Measurements from ENCODE around the gene PRAF2.
A peak's percentile ranks its signal among the peaks of the same experiment; 100 is the strongest.

Gene PRAF2

DNA sequence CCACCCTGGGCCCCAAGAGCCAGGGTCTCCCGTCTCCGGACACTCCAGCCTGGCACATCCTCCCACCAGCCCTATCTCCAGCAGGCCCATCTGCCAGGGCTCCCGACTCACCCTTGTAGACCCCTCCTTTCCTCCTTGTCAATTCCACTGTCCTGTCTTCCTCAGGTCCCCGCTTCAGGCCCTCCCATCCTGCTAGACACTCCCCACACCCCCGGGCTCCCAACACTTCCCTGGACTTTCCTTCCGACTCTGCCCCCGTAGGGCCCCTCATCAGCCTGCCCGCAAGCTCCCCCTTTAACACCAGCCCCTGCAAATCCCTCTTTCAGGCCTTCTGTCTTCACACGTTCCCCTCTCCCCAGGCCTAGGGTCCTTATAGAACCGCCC lies 1.1 kb downstream of the PRAF2 start:
- DNase-seq (ENCODE audit: low spot score) = no peak

GRCh38 chrX:49071877-49072711 lies 1.7 kb downstream of the PRAF2 start:
- DNase-seq (ENCODE audit: low spot score) = no peak

DNA sequence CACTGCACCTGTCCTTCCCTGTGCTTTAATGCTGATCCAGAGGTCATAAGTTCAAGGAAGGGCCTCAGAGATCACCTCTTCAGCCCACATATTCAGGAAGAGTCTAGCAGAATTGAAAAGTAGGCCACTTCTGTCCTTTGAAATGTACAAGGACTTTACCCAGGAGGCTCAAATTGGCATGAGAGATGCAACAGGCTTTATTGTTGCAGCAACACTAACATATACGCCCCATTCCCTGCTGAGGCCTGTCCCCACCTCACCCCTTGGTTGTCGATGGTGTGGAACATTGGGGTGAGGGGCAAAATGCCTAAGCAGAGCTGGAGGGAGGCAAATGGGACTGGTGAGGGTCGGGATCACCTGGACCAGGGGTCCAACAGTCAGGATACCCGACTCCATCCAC lies 2.8 kb downstream of the PRAF2 start:
- DNase-seq (ENCODE audit: low spot score) = no peak

- no peak for DNase-seq (ENCODE audit: low spot score)
Measured at GRCh38 chrX:49069038-49069437, 4.8 kb downstream of the PRAF2 start.

DNA sequence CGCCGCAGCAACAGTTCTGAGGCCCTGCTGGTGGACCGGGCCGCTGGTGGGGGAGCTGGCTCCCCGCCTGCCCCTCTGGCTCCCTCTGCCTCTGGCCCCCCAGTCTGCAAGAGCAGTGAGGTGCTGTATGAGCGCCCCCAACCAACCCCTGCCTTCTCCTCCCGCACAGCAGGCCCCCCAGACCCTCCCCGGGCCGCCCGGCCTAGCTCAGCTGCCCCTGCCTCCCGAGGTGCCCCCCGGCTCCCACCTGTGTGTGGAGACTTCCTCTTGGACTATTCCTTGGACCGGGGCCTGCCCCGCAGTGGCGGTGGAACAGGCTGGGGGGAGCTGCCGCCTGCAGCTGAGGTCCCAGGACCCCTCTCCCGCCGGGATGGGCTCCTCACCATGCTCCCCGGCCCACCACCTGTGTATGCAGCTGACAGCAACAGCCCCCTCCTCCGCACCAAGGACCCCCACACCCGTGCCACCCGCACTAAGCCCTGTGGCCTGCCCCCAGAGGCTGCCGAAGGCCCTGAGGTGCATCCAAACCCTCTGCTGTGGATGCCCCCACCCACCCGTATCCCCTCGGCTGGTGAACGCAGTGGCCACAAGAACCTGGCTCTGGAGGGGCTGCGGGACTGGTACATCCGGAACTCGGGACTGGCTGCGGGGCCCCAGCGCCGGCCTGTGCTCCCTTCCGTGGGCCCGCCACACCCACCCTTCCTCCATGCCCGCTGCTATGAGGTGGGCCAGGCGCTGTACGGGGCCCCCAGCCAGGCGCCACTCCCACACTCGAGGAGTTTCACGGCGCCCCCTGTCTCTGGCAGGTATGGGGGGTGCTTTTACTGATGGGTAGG lies 6.3 kb downstream of the PRAF2 start:
- DNase-seq (ENCODE audit: low spot score) = no peak

DNA sequence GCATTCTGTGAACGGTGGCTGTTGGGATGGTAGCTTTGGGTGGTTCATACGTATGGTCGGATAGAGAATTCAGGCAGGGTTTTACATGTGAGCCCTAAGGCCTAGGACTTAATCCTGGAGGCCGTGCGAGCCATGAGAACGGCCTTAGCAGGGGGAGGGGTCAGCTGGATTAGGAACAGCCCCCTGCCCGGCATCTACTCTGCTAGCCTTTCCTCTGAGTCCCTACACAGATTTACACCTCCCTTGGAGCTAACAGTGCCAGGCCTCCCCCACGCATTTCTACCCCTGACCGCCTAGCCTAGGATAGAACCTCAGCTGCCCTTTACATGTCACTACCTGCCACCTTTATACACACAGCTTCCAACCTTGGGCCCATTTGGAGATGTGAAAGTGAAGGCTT lies 7.1 kb downstream of the PRAF2 start:
- DNase-seq (ENCODE audit: low spot score) = no peak

DNA sequence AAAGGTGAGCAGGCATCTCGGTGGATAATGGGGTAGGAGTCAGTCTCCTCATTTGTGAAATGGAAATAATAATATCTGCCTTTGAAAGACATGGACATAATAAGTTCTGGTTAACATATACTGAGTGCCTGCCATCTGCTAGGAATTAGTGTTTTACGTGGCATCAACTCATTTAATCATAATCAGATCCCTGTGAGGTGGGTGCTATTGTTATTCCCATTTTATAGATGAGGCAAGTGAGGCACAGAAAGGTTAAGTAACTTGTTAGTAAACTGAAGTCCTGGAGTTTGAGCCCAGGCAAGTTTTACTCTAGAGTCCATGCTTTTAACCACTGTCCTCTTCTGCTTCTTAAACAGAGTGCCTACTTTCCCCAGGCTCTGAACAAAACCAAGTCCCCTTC lies 7.5 kb downstream of the PRAF2 start:
- DNase-seq (ENCODE audit: low spot score) = no peak

GRCh38 chrX:49064735-49065134 lies 9.1 kb downstream of the PRAF2 start:
- no peak for DNase-seq (ENCODE audit: low spot score)

DNA sequence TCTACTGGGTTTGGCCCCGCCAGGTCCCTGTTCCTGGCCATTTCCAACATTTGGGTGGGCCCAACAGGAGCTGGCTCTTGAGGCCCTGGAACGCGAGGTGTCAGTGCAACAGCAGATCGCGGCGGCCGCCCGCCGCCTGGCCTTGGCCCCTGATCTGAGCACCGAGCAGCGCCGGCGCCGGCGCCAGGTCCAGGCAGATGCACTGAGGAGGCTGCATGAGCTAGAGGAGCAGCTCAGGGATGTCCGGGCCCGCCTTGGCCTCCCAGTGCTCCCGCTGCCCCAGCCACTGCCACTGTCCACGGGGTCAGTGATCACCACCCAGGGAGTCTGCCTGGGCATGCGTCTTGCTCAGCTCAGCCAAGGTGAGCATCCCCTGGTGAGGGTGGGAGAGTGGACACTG lies 9.5 kb downstream of the PRAF2 start:
- no peak for DNase-seq (ENCODE audit: low spot score)

DNA sequence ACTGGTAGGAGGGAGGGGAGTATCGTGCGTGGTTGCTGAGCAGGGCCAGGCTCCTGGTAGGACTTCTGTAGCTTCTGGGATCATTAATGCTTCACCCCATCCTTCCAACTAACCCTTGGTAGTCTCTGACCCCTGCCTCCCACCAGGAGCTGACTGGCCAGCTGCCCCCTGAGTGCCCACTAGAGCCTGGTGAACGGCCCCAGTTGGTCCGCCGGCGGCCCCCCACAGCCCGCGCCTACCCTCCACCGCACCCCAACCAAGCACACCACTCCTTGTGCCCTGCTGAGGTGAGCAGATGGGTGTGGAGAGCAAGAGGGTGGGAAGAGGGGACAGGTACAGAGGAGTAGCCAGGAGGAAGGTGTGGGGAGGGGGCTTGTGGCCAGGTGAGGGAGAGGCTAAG lies 10.1 kb downstream of the PRAF2 start:
- no peak for DNase-seq (ENCODE audit: low spot score)

- no peak for DNase-seq (ENCODE audit: low spot score)
Measured at GRCh38 chrX:49061916-49062315, 11.9 kb downstream of the PRAF2 start.

GRCh38 chrX:49061490-49061889 lies 12.3 kb downstream of the PRAF2 start:
- DNase-seq (ENCODE audit: low spot score) = no peak

- DNase-seq (ENCODE audit: low spot score) = no peak
Measured at GRCh38 chrX:49060914-49061313, 12.9 kb downstream of the PRAF2 start.

GRCh38 chrX:49059681-49060085 lies 14.1 kb downstream of the PRAF2 start:
- no peak for DNase-seq (ENCODE audit: low spot score)

- no peak for DNase-seq (ENCODE audit: low spot score)
Measured at GRCh38 chrX:49059201-49059600, 14.6 kb downstream of the PRAF2 start.

GRCh38 chrX:49058794-49059193 lies 15.0 kb downstream of the PRAF2 start, which contains the start of gene CCDC120:
Gene CCDC120 (plus strand): TSS chrX:49058999. CDS start chrX:49062042, 3,043 bp downstream.
- no peak for DNase-seq (ENCODE audit: low spot score)

GRCh38 chrX:49054073-49054762 lies 19.6 kb downstream of the PRAF2 start:
- no peak for DNase-seq (ENCODE audit: low spot score)

- DNase-seq (ENCODE audit: low spot score) = no peak
Measured at GRCh38 chrX:49053223-49054072, 20.4 kb downstream of the PRAF2 start.

DNA sequence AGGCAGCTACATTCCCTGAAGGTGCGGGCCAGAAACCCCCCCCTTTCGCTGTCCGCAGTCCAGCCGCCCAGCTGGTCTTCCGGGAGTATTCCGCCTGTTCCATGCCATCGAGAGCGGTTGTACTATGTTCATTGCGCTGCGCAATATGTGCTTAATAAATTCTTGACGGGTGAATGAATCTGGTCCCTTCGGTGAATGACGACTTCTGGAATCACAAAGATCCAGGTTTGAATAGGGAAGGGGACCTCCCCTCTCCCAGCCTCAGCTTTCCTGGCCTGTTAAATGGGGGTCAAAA lies 29.9 kb downstream of the PRAF2 start:
- DNase-seq (ENCODE audit: low spot score) = no peak

DNA sequence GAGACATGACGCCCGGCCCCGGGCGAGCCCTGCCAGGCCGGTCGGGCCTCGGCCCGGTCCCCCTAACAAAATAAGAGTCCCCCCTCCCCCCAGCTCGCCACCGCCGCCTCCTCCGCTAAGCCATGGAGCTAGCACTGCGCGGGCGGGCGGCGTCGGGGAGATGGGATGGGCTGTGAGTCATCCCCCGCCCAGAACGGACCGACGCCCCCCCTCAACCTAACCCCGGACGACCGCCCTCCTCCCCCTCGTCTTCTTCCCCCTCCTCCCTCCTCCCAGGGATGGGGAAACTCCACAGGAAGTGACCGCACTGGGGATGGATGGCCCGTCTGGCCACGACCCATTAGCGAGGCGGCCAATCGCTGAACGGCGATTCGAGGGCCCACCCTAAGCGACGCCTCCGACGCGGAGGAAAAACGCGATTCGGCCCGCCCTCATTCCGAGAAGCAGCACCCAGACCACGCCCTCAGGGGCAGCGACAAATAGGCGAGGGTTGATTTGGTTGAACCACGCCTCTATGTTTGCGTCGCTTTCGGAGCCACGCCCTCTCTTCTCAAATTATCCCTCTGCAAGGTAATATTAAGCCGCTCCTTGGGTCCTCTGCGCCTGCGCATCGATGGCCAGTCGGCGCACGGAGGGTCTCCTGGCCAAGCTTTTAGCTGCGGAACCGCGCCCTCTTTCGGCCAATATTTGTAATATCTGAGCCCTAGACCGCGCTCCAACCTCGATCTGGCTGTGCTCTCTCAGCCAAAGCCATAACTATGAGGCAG lies 30.4 kb downstream of the PRAF2 start, which contains the start of gene TFE3:
TFE3 (minus strand) TSS at position 138 of the 767 bp plus-strand sequence; CDS start at position 7, 131 bp downstream.
- DNase-seq (ENCODE audit: low spot score) = peak; percentile 98

All from NAMALWA (cell line).